NCI-H510A (cell line): Measurements from ENCODE around the gene HIF3A.
"Not testable (repeated sequence)": the region's sequence is repeated elsewhere in the genome, so short reads cannot be mapped to it uniquely, and the experiment has no call there.

ENCODE experiments used
- DNase-seq: peaks from one replicate; lab custom pipeline; 2025; lab: John Stamatoyannopoulos, UW

The HIF3A gene

GRCh38 chr19:46357846-46358583, 61.2 kb downstream of the HIF3A start:
- no peak for DNase-seq

- no peak for DNase-seq
These were observed 65.1 kb downstream of the HIF3A start for GRCh38 chr19:46361915-46362314.

GRCh38 chr19:46364359-46364758, 67.5 kb downstream of the HIF3A start:
- DNase-seq = no peak

GRCh38 chr19:46365561-46365960, 68.7 kb downstream of the HIF3A start:
- DNase-seq = no peak

DNA sequence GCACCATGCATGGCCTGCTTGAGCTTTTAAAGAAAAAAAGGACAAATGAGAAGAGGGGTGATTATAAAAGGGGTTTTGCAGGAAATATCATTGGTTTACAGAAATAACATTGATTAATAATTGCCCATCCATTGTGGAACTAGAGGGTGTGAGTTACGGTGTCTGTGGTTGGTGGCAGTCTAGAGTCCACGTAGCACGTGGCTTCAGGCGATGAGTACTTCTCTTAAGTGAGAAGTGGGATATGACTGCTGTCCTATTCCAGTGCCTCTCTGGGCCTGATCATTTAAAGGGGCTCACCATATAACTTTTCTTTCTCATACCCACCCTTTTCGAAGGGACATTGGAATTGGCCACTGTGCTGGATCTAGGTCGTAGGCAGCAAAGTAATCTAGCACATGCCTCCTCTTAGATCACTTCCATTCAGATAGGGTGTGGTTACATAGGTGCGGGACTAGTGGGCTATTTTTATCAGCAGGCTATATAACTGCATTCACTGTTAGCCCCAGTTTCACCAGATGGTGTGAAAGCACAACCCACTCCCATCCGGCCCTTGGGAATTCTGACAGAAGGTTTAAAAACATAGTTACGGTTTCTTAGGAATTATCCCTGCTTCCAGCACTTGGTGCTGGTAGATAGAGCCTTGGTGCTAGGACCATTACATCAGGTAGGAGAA, 69.9 kb downstream of the HIF3A start:
- DNase-seq = no peak

- no peak for DNase-seq
These were observed 70.6 kb downstream of the HIF3A start for GRCh38 chr19:46367426-46367825.

GRCh38 chr19:46368116-46368515, 71.3 kb downstream of the HIF3A start:
- no peak for DNase-seq

GRCh38 chr19:46369817-46370216, 73.0 kb downstream of the HIF3A start:
- no peak for DNase-seq

DNA sequence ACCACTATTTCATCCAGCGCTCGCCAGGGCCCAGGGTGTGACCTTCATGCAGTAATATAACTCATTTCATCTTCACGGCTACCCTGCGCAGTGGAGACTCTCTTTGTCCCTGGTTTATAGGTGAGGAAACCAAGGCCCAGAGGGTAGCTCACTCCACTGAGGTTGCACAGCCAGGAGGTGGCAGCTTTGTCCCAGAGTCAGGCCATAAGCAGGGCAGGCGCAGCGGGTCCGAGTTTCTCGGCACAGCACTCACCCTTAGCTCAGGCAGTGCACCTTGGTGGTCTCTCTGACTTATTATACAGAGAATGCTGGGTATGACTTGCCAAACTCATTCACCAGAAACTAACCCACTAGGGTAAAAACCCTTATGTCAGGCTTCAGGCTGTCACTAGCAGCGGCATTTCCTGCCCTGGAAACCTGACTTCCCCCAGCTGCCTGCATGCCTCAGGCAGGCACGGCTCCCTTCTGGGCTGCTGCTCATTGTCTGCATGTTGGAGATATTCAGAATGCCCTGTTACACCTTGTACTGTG, 74.6 kb downstream of the HIF3A start:
- DNase-seq = no peak

- DNase-seq = no peak
These were observed 76.2 kb downstream of the HIF3A start for GRCh38 chr19:46372901-46373490.

- DNase-seq = peak; percentile 86
These were observed 76.9 kb downstream of the HIF3A start for GRCh38 chr19:46373491-46374359.

DNA sequence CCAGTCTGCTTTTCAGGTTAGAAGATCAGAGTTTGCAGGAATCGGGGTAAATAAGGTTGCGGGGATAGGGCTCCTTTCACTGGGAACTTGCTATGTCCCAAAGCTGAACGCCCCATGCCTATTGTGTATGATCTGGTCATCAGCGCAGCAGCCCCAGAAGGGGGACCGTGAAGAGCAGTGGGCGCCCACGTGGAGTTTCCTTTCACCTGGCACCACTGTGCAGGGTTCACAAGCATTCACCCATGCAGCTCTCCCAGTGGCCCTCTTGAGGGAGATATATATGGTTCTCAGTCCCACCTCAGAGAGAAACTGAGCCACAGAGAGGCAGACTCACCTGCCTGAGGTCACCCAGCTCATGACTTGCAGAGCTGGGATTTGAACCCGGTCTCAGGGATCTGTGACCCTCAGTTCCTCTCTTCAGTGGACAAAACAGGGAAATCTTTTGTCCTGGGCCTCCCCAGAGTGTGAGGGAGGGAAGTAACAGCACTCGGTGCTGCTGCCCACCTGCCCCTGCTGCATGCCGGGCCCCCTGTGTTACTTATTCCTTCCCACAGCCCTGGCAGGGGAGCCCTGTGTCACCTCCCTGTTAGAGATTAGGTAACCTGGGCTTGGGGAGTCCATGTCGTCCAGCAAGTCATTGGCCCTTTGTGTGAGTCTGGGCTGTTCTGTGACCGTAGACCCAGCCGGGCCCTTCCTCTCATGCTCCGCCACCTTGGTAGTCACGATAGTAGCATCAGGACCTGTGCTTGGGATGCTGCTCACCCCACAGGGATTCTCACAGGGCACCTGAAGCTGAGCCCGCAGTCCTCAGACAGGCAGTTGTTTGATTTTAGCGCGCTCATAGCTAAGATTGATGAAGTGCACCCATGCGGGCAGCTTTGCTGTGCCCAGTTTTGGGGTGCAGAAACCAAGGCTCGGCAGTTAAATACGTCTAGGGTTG, 78.0 kb downstream of the HIF3A start:
- no peak for DNase-seq

DNA sequence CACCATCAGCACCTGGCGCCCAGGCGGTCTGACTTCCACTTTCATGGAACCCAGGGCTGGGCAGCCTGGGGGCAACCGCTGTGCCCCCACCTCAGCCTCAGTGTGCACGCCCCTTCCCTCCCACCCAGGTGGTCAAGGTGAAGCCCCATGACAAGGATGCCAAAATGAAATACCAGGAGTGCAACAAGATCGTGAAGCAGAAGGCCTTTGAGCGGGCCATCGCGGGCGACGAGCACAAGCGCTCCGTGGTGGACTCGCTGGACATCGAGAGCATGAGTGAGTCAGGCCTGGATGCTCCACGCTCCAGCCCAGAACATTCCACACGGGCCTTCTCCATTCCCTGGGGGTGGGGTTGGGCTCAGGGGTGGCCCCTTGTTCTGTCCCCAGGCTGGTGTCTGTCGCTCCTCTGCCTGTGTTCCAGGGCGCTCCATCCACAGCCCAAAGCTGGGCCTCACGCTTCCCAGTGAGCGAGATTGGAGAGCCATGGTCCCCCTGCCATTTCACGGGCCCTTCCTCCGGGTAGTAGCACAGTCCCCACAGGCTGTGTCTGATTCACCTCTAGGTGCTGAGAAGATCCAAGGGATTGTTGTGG, 78.7 kb downstream of the HIF3A start:
- not testable (repeated sequence) for DNase-seq

DNA sequence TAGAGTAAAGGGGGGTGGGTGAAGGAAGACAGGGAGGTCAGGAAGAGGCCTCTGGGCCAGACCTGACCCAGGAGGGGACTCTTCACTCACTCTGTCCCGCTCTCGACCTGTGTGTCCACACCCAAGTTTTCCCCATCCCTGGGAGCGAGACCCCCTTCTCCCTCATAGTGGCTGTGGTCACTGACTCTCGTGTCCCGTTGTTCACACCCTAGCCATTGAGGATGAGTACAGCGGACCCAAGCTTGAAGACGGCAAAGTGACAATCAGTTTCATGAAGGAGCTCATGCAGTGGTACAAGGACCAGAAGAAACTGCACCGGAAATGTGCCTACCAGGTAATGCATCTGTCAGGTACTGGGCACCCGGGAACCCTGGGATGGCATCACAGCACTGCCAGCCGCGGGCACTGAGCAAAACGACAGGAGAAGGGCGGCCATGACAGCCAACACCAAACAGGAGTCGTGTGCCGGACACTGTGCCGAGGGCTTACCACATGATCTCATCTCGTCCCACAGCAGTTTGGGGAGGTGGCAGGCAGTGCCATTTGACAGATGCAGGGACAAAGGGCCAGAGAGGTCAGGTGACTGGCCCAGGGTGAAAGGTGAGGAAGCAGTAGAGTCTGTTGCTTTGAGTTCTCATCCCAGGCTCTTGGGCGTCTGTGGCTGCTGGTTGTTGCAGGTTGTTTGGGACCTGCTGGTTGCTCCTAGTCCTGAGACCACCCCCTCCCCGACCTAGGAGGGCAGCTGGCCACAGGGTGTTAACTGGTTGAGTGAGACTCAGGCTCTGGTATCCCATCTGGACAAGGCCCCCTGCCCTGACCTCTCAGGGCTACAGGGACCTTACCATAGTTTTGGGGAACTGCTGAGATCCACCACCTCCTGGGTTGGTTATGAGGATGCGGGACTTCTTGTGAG, 79.7 kb downstream of the HIF3A start:
- DNase-seq = no peak

- no peak for DNase-seq
These were observed 81.4 kb downstream of the HIF3A start for GRCh38 chr19:46378268-46378667.

- no peak for DNase-seq
These were observed 83.8 kb downstream of the HIF3A start for GRCh38 chr19:46380690-46381089.

DNA sequence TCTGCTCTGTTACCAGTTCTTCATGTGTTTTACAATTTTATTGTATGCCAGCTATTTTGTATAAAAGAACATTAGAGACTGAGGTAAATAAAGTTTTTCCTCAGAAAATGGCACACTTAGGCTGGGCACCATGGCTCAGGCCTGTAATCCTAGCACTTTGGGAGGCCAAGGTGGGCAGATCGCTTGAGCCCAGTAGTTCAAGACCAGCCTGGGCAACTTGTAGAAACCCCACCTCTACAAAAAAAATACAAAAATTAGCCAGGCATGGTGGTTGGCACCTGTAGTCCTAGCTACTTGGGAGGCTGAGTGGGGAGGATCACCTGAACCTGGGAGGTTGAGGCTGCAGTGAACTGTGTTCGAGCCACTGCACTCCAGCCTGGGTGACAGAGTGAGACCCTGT, 84.5 kb downstream of the HIF3A start:
- DNase-seq = no peak

DNA sequence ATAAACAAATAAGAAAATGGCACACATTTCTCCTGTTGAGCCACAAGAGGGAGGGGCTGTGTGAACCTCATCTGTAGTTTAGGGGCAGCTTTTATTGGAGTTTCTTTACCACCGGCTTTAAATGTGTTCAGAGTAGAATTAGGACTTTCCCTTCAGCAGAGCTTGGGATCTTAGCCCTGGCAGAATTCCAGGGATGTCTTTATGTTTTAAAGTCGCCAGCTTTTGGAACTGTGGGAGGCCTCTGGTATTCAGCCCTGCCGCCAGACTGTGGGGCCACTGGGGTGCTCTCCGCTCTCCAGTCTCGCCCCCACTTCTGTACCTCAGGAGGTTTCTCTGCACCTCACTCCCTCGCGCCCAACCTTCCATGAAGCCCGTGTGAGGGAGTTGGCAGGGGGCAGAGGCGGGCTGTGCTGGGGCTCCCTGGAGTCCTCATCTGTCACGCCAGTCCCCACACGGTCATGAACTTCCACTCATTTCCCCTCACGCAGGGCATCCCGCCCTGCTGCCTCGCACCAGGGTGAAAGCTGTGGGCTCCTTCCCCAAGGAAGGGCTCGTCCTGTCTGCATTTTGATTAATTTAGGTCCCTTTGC, 85.0 kb downstream of the HIF3A start:
- DNase-seq = no peak

GRCh38 chr19:46383171-46383815, 86.5 kb downstream of the HIF3A start:
- DNase-seq = no peak
